ENCODE data around the gene PTCH2. TPM values are rescaled to one million over a fixed set of nuclear protein-coding genes. Genes with fewer than 3 reads are reported as not detected.
"Not testable (repeated sequence)": the region's sequence is repeated elsewhere in the genome, so short reads cannot be mapped to it uniquely, and the experiment has no call there.

Gene PTCH2
- total RNA-seq, 2 donors from 2014 or later: 1.9 TPM

DNA sequence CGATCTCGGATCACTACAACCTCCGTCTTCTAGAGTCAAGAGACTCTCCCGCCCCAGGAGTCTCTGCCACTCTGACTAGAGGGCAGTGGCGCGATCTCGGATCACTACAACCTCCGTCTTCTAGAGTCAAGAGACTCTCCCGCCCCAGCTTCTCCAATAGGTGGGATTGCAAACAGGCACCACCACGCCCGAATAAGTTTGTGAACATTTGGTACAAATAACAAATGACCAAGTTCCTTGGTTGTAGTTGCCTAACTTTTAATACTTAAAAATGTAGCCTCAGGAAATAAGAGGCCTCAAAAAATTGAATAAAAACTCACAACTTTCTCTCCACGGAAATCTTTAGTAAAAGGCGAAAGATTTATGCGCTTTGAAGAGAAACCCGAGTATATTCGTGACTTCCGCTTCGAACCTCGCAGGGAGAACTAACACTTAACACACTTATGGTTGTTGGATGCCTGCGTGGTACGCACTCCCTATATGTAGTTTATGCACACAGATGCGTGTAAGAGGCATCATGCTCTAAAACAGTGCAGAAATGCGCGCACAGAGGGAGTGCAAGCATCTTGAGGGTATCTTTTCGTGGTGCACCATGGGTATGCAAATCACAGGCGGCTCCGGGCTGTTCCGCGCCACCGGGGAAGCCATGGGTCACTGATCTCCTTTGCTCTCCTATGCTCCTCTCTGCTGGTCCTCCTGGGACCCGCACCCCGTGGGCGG, 23.3 kb downstream of the PTCH2 start:
- Mint-ChIP-seq H3K9me3 (no peaks in the 10 kb centered on the region), H3K4me1 (ENCODE audit: low read depth in 2 of 2) (peaks cover 39 to 41% of the 10 kb centered on the region in 2 donors), H3K4me3 (peak overlapping the region; percentile 94), H3K36me3 (no peaks in the 10 kb centered on the region), H3K27ac (peak overlapping the region; percentile 100), H3K27me3 (no peaks in the 10 kb centered on the region)
- ATAC-seq: peak; percentile 94 to 95
- peak; percentile 91 for DNase-seq (ENCODE audit: low spot score)

GRCh38 chr1:44819196-44819607, 23.9 kb downstream of the PTCH2 start:
- Mint-ChIP-seq H3K9me3 (no peaks in the 10 kb centered on the region), H3K27ac (peak overlapping the region; percentile 100), H3K36me3 (no peaks in the 10 kb centered on the region), H3K4me3 (peak overlapping the region; percentile 94), H3K4me1 (ENCODE audit: low read depth in 2 of 2) (peaks cover 40 to 46% of the 10 kb centered on the region in 2 donors), H3K27me3 (no peaks in the 10 kb centered on the region)
- no peak for DNase-seq (ENCODE audit: low spot score)
- ATAC-seq: no peak

DNA sequence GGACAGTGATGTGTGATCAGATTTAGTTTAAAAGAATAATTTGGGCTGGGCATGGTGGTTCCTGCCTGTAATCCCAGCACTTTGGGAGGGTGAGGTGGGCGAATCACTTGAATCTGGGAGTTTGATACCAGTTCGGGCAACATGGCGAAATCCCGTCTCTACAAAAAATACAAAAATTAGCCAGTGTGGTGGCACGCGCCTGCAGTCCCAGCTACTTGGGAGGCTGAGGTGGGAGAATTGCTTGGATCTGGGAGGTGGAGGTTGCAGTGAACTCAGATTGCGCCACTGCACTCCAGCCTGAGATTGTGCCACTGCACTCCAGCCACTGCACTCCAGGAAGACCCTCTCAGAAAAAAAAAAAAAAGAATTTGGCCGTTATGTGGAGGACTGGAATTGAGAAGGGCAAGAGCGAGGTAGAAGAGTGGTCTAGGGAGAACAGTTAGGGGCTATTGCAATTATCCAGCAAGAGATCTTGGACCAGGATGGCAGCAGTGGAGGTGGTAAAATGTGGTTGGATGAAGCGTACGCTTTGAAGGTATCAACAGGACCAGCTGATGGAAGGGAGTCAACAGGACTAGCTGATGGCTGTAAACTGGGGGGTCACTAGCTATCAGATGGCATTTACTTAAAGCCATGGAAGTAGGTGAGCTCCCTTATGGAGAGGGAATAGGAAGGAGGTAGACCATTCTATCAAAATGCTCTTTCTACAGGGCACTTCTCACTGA, 25.1 kb downstream of the PTCH2 start:
- H3K4me3 Mint-ChIP-seq: peak overlapping the region; percentile 29
- H3K9me3 Mint-ChIP-seq: no peaks in the 10 kb centered on the region
- DNase-seq (ENCODE audit: low spot score): no peak
- H3K27ac Mint-ChIP-seq: peak overlapping the region; percentile 100
- H3K4me1 Mint-ChIP-seq (ENCODE audit: low read depth in 2 of 2): peaks cover 45 to 50% of the 10 kb centered on the region in 2 donors
- no peak for ATAC-seq
- H3K36me3 Mint-ChIP-seq: no peaks in the 10 kb centered on the region
- H3K27me3 Mint-ChIP-seq: no peaks in the 10 kb centered on the region

DNA sequence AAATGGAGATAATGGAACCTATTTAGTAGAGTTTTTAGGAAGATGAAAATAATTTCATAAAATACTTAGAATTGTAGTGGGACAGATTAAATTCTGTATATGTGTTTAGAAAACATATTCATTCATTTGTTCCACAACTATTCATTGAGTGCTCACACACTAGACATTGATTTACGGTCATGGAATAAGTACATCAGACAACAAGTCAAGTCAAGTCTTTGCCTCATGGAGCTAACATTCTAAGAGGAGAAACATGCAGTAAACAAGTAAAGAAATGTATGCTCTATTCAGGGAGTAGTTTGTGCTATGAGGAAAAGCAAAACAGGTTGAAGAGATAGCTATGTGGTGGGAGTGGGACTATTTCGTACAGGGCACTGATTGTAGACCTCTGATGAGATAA, 25.7 kb downstream of the PTCH2 start:
- no peaks in the 10 kb centered on the region for H3K9me3 Mint-ChIP-seq
- H3K4me3 Mint-ChIP-seq: peak overlapping the region; percentile 29
- peak overlapping the region in 1 of 2 donors; percentile 100 for H3K27ac Mint-ChIP-seq
- ATAC-seq: no peak
- H3K27me3 Mint-ChIP-seq: no peaks in the 10 kb centered on the region
- no peaks in the 10 kb centered on the region for H3K36me3 Mint-ChIP-seq
- peaks cover 45 to 50% of the 10 kb centered on the region in 2 donors for H3K4me1 Mint-ChIP-seq (ENCODE audit: low read depth in 2 of 2)
- no peak for DNase-seq (ENCODE audit: low spot score)

- H3K27me3 Mint-ChIP-seq; H3K36me3 Mint-ChIP-seq; ATAC-seq; H3K9me3 Mint-ChIP-seq; DNase-seq (ENCODE audit: low spot score): not testable (repeated sequence)
- H3K4me1 Mint-ChIP-seq (ENCODE audit: low read depth in 2 of 2): peaks cover 49 to 57% of the 10 kb centered on the region in 2 donors
- H3K4me3 Mint-ChIP-seq: peak overlapping the region; percentile 99
- peak overlapping the region; percentile 92 to 96 for H3K27ac Mint-ChIP-seq
Measured at GRCh38 chr1:44815926-44816325, 27.1 kb downstream of the PTCH2 start.

DNA sequence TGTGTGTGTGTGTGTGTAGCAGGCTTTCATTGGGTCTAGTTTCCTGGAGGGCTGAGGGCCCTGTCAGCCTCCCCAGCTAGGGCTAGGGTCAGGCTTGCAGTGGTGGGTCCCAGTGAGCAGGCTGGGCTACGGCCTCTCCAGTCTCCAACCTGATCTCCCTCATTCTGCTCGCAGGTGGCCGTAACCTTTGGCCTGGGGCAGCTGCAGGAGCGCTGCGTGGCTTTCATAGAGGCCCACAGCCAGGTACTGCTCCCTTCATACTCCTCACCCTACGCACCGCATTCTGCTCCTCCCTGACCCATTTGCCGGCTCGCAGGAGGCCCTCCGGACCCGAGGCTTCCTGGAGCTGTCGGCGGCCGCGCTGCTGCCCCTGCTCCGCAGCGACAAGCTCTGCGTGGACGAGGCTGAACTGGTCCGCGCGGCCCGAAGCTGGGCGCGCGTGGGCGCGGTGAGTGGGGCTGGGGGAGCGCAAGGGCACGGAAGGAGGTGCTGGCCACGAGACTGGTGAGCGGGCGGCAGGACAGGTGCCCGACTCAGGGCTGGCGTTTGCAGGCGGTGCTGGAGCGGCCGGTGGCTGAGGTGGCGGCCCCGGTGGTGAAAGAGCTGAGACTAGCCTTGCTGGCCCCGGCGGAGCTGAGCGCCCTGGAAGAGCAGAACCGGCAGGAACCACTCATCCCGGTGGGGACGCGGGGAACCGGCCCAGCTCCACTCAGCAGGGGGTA, 30.1 kb downstream of the PTCH2 start:
- Mint-ChIP-seq H3K36me3 (no peaks in the 10 kb centered on the region), H3K9me3 (no peaks in the 10 kb centered on the region)

DNA sequence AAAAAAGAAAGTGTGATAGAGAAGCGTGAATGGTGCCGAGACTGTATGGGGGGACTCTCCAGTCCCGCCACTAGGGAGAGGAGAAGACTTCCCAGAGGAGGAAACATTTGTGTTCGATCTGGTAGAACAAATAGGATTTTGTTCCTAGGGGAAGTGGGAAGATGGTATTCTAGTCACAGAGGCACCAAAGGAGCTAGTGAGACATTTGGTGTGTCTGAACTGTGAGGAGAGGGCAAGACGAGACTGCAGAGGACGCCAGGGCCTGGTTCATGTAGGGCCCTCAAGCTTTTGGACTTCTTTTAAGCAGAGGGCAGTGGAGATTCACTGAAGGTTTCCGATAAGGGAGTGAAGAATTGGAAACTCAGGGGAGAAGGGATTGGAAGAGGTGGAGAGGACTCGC, 31.8 kb downstream of the PTCH2 start:
- Mint-ChIP-seq H3K27ac (peak overlapping the region; percentile 97), H3K4me3 (no peak overlapping the region), H3K27me3 (no peaks in the 10 kb centered on the region), H3K36me3 (no peaks in the 10 kb centered on the region), H3K9me3 (no peaks in the 10 kb centered on the region), H3K4me1 (ENCODE audit: low read depth in 2 of 2) (peaks cover 46 to 55% of the 10 kb centered on the region in 2 donors)
- no peak for ATAC-seq
- no peak for DNase-seq (ENCODE audit: low spot score)

More for the DNA sequence above, 30.1 kb downstream of the PTCH2 start:
- H3K4me3 Mint-ChIP-seq: no peak overlapping the region
- H3K27ac Mint-ChIP-seq: peak overlapping the region in 1 of 2 donors; percentile 97
- H3K27me3 Mint-ChIP-seq: no peaks in the 10 kb centered on the region
- DNase-seq (ENCODE audit: low spot score) (no peak), ATAC-seq (no peak)
- H3K4me1 Mint-ChIP-seq (ENCODE audit: low read depth in 2 of 2): peaks cover 41 to 49% of the 10 kb centered on the region in 2 donors

- DNase-seq (ENCODE audit: low spot score); H3K27me3 Mint-ChIP-seq; ATAC-seq; H3K9me3 Mint-ChIP-seq; H3K36me3 Mint-ChIP-seq: not testable (repeated sequence)
- H3K4me1 Mint-ChIP-seq (ENCODE audit: low read depth in 2 of 2): peaks cover 46 to 55% of the 10 kb centered on the region in 2 donors
- peak overlapping the region; percentile 97 for H3K27ac Mint-ChIP-seq
- peak overlapping the region; percentile 12 for H3K4me3 Mint-ChIP-seq
Measured at GRCh38 chr1:44810762-44811105, 32.3 kb downstream of the PTCH2 start.

DNA sequence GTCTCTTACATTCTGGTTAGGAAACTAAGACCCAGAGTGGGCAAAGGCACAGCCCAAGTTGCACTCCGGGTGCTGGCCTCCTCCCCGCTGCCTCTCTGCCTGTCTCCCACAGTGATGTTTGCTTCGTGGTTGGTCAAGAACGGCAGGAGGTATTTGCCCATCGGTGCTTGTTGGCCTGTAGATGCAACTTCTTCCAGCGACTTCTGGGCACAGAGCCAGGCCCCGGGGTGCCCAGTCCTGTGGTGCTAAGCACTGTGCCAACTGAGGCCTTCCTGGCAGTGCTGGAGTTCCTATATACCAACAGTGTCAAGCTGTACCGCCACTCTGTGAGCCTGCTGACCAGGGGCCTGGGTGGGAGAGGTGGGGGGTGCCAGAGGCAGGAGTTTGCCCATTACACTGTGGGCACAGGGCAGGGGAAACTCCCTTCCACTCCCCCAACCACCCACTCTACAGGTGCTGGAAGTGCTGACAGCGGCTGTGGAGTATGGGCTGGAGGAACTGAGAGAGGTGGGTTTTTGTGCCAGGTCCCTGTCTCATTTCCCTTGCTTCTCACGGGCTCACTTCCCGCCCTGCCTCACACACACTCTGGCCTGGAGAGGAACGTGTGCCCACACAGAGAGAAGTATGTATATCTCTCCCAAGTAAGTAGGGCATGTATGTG, 32.8 kb downstream of the PTCH2 start:
- Mint-ChIP-seq H3K4me1 (ENCODE audit: low read depth in 2 of 2) (peaks cover 44 to 53% of the 10 kb centered on the region in 2 donors), H3K9me3 (no peaks in the 10 kb centered on the region), H3K27me3 (no peaks in the 10 kb centered on the region), H3K4me3 (peak overlapping the region; percentile 12), H3K27ac (peak overlapping the region; percentile 97), H3K36me3 (no peaks in the 10 kb centered on the region)
- no peak for ATAC-seq
- DNase-seq (ENCODE audit: low spot score): no peak

DNA sequence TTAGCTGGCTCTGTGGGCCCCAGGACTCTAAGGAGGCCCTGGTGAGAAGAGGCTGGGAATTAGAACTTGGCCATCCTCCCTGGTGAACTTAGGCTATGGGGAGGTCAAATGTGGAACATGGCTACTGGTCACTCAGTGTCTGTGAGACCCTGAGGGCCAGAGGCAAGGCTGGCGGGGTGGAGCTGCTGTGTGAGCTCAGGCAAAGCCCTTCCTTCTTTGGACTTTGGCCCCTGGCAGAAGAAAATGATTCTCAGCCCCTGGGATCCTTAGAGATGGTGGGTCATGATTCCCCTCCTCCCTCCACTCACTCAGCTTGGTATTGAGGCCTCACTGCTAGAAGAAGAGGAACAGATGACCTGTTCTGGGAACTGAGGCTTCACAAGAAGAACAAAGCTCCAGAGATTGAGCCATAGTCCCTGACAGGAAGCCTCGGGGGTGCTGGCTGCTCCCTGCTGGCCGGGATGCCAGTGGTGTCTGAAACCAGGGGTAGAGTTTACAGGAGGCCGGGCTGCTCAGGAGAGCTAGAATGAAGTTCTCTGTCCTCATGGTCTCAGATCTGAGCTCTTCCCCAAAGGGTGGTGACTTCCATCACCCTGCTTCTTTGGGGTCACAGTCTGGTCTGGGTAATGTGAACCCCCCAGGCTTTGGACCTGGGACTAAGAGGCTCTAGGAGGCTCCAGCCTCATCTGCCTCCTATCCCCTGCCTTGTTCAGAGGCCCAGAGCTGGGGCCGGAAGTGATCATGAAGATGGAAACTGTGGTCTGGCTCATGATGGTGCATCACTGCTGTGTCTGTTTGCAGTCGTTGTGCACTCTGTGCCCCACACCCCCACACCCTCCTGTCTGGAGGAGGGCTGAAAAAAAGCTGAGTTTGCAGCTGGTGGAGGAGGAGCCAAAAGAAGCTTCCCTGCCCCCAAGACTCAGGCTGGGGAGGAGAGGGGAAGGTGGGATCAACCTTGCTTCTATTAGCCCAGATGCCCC, 33.8 kb downstream of the PTCH2 start:
- peak overlapping the region; percentile 97 for H3K27ac Mint-ChIP-seq
- ATAC-seq: peak; percentile 81 to 88
- DNase-seq (ENCODE audit: low spot score): peak; percentile 86
- no peaks in the 10 kb centered on the region for H3K27me3 Mint-ChIP-seq
- peak overlapping the region; percentile 79 for H3K4me3 Mint-ChIP-seq
- H3K36me3 Mint-ChIP-seq: no peaks in the 10 kb centered on the region
- no peaks in the 10 kb centered on the region for H3K9me3 Mint-ChIP-seq
- H3K4me1 Mint-ChIP-seq (ENCODE audit: low read depth in 2 of 2): peaks cover 38 to 44% of the 10 kb centered on the region in 2 donors

- Mint-ChIP-seq H3K36me3 (no peaks in the 10 kb centered on the region), H3K27ac (peak within 1 kb of the TSS; percentile 97), H3K4me3 (peak within 1 kb of the TSS; percentile 80), H3K27me3 (no peaks in the 10 kb centered on the region), H3K9me3 (no peaks in the 10 kb centered on the region), H3K4me1 (ENCODE audit: low read depth in 2 of 2) (peaks cover 34 to 39% of the 10 kb centered on the region in 2 donors)
- ATAC-seq (peak; percentile 32 to 65), DNase-seq (ENCODE audit: low spot score) (peak; percentile 71)
Measured at GRCh38 chr1:44808063-44808937, 34.8 kb downstream of the PTCH2 start, which contains the start of gene BTBD19. TSS of gene BTBD19 (plus strand) at chr1:44808523. CDS start at chr1:44808821, 298 bp downstream.
